GM06990 (cell line): Measurements from ENCODE around the gene TMEM240.
"Not testable (repeated sequence)": the region's sequence is repeated elsewhere in the genome, so short reads cannot be mapped to it uniquely, and the experiment has no call there.

Source experiments
- DNase-seq: peaks from one replicate; pipeline ENCODE4 v3.0.0-alpha.2; 2011; ENCODE audit not compliant: insufficient read length; ENCODE audit errors: extremely low read depth
- H3K27me3 ChIP-seq: replicated peaks from 2 replicates; pipeline ENCODE4 v1.6.0; 2011; ENCODE audit warnings: low read length; ENCODE audit not compliant: control insufficient read depth, insufficient read depth
- H3K36me3 ChIP-seq: 2 replicates; pipeline ENCODE4 v1.5.1; 2011; ENCODE audit warnings: low read length; ENCODE audit not compliant: control insufficient read depth, insufficient read depth
- H3K4me3 ChIP-seq: replicated peaks from 2 replicates; pipeline ENCODE4 v1.5.1; 2011; ENCODE audit warnings: low read depth, mild to moderate bottlenecking, control low read depth, low read length
- TF ChIP-seq, protein P1 (sequence below): IDR thresholded peaks from 2 replicates; pipeline ENCODE4 v1.5.1; 2011; ENCODE audit warnings: low read length, control low read depth, mild to moderate bottlenecking, inconsistent platforms; ENCODE audit not compliant: insufficient read depth, poor library complexity, severe bottlenecking

Gene TMEM240

DNA sequence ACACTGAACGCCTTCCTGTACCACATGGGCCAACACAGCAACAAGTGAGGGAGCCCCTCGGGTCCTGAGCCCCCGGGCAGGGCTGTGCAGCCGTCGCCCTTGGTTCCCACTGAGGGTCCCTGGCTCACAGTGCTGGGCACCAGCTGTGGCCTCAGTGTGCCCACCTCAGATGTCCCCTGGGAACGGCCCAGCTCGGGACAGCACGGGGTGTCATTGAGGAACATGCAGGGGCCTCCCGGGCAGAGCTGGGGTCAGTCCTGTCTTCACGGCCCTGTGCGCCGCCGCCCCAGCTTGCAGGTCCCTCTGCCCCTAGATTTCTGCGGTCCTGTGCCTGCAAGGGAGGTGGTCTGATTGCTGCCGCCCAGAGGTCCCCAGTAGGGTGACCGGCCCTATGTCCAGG lies 51.2 kb downstream of the TMEM240 start:
- Histone ChIP-seq H3K4me3 (no peak overlapping the region), H3K36me3 (peaks cover 35% of the 10 kb centered on the region), H3K27me3 (no peaks in the 10 kb centered on the region)
- DNase-seq = no peak
- TF ChIP-seq, protein P1, sequence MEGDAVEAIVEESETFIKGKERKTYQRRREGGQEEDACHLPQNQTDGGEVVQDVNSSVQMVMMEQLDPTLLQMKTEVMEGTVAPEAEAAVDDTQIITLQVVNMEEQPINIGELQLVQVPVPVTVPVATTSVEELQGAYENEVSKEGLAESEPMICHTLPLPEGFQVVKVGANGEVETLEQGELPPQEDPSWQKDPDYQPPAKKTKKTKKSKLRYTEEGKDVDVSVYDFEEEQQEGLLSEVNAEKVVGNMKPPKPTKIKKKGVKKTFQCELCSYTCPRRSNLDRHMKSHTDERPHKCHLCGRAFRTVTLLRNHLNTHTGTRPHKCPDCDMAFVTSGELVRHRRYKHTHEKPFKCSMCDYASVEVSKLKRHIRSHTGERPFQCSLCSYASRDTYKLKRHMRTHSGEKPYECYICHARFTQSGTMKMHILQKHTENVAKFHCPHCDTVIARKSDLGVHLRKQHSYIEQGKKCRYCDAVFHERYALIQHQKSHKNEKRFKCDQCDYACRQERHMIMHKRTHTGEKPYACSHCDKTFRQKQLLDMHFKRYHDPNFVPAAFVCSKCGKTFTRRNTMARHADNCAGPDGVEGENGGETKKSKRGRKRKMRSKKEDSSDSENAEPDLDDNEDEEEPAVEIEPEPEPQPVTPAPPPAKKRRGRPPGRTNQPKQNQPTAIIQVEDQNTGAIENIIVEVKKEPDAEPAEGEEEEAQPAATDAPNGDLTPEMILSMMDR = no peak

DNA sequence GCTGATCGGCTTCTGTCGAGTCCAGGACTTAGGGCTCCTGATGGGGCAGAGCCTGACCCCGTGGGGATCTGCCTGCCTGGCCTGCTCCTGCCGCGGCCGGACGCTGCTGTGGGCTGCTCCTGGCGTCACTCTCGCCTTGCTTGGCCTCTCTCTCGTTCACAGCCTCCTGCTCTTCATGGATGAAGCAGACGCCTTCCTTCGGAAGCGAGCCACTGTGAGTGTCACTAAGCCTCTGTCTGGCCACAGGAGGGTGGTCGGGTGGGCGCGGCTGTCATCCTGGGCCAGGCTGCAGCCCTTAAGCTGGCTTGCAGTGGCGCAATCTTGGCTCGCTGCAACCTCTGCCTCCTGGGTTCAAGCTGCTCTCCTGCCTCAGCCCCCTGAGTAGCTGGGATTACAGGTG lies 52.7 kb downstream of the TMEM240 start:
- no peak overlapping the region for H3K4me3 ChIP-seq
- H3K36me3 ChIP-seq = peaks cover 43% of the 10 kb centered on the region
- TF ChIP-seq, protein P1 = no peak
- H3K27me3 ChIP-seq = no peaks in the 10 kb centered on the region
- no peak for DNase-seq

DNA sequence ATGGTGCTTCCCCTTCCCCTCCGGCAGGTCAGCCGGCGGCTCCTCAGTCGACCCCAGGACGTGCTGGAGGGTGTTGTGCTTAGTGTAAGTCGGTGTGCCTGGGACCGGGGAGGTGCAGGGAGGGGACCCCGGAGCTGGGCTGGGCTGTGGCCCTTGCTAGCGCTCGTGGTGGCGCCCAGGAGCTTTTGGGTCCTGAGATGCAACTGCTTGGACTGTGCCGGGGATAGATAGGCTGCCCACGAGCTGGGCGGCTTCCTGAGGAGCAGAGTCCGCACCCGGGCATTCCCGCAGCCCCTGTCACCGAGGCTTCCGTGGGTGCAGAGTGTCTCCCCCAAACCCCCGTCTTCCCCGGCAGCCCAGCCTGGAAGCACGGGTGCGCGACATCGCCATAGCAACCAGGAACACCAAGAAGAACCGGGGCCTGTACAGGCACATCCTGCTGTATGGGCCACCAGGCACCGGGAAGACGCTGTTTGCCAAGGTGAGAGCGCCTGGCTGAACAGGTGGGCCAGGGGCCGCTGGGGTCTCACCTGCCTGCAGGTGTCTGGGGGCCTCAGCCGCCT lies 54.6 kb downstream of the TMEM240 start:
- not testable (repeated sequence) for DNase-seq, H3K27me3 ChIP-seq, H3K4me3 ChIP-seq
- peaks cover 38% of the 10 kb centered on the region for H3K36me3 ChIP-seq

DNA sequence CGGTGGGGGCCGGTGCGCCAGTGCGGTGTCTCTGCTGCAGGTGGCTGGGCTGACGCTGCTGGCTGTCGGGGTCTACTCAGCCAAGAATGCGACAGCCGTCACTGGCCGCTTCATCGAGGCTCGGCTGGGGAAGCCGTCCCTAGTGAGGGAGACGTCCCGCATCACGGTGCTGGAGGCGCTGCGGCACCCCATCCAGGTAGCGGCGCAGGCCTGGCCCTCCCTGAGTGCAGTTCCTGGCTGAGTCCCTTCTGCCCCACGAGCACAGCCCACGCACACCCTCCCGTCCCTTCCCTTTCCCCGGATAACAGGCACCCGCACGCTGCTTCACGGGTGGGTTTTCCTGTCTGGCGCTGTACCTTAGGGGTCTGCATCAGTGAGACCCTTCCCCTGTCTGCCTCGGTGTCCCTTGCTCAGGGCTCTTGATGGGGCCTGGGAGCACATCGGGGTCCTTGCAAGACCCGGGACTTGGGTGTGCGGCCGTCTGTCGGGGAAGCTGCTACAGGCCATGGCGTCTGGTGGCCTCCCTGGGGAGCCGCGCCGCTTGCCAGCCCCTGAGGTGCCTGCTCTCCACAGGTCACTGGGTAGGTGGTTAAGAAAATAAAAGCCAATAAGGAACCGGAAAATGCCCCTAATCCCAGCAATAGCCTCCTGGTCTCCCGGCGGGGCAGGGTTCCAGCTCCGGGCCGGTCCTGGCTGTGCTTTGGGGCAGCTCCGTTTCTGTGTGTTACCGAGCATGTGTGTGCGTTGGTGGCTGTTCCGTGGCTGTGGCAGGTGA lies 55.3 kb downstream of the TMEM240 start:
- DNase-seq, H3K27me3 ChIP-seq, H3K4me3 ChIP-seq: not testable (repeated sequence)
- H3K36me3 ChIP-seq = peaks cover 34% of the 10 kb centered on the region
